Lung (tissue), 12 donors: ENCODE measurements around the gene TMEM150B. TPM values are rescaled to one million over a fixed set of nuclear protein-coding genes. Genes with fewer than 3 reads are reported as not detected.

Experiments
- ATAC-seq: fragments of 200-7000 bp; cut with Tn5 transposase; one replicate; pipeline ENCODE4 v1.9.1; 2020; ENCODE audit warnings: moderate number of reproducible peaks; ENCODE audit not compliant: insufficient read depth, low FRiP score
- DNase-seq, 3 donors: peaks; one replicate each; pipeline ENCODE4 v3.0.0-alpha.2; 2013 to 2017
- H3K27ac ChIP-seq, 2 donors: one replicate each; pipeline ENCODE4 v1.5.1; 2013; ENCODE audit warnings: mild to moderate bottlenecking in 2 of 2, moderate library complexity in 2 of 2, control low read depth in 1 of 2, inconsistent platforms in 1 of 2, low read depth in 1 of 2, low read length in 1 of 2
- H3K27me3 ChIP-seq, 3 donors: one replicate each; pipeline ENCODE4 v1.5.1; 2013; ENCODE audit warnings: low read length in 2 of 3; ENCODE audit not compliant: control insufficient read depth in 3 of 3, insufficient read depth in 3 of 3
- H3K36me3 ChIP-seq, 4 donors: one replicate each; pipeline ENCODE4 v1.5.1; 2013; ENCODE audit warnings: low read length in 4 of 4, mild to moderate bottlenecking in 1 of 4, moderate library complexity in 1 of 4; ENCODE audit not compliant: control insufficient read depth in 4 of 4, insufficient read depth in 4 of 4
- H3K4me1 ChIP-seq, 5 donors: one replicate each; pipeline ENCODE4 v1.5.1; 2013; ENCODE audit warnings: low read length in 5 of 5, mild to moderate bottlenecking in 2 of 5, moderate library complexity in 1 of 5; ENCODE audit not compliant: control insufficient read depth in 5 of 5, insufficient read depth in 5 of 5
- H3K4me3 ChIP-seq: one replicate; pipeline ENCODE4 v1.5.1; 2013; ENCODE audit warnings: mild to moderate bottlenecking, control low read depth, moderate library complexity
- H3K9ac ChIP-seq, 2 donors: one replicate each; pipeline ENCODE4 v1.5.1; 2013; ENCODE audit warnings: low read length in 2 of 2, control low read depth in 1 of 2; ENCODE audit not compliant: insufficient read depth in 1 of 2
- H3K9me3 ChIP-seq, 4 donors: one replicate each; pipeline ENCODE4 v1.5.1; 2013; ENCODE audit warnings: low read length in 3 of 4, mild to moderate bottlenecking in 1 of 4, moderate library complexity in 1 of 4; ENCODE audit not compliant: control insufficient read depth in 4 of 4, insufficient read depth in 3 of 4
- WGBS, 2 donors: extraction: QIAGEN DNeasy Blood & Tissue Kit; methylation state at CpG; one replicate each; pipeline ENCODE4 v1.1.7; 2013; 5-methylcytosine and 5-hydroxymethylcytosine counted together
- polyA plus RNA-seq, 2 donors: library from polyadenylated mRNA; stranded (reverse); fragments of 200-250 nt; gene quantifications; one replicate each; pipeline ENCODE4 v1.2.1, GENCODE V29; 2013
- total RNA-seq, 2 donors: library from RNA; depleted of rRNA in 1 of 2; stranded (reverse); fragments of >200 nt in 1 of 2; gene quantifications; one replicate each; pipeline ENCODE4 v1.2.1, GENCODE V29; 2014 to 2021
- TF ChIP-seq, protein P1 (sequence below): IDR thresholded peaks from 2 replicates; pipeline ENCODE4 v1.5.1; 2012; ENCODE audit warnings: mild to moderate bottlenecking; ENCODE audit errors: control extremely low read depth, extremely low read depth
- donor health status: control.
- donor health status: control.
- donor health status: Bipolar disorder and iron deficiency.
- donor health status: healthy.
- donor health status: DM: yes; HTN: yes; CAD: no.

The TMEM150B gene
- total and polyA plus RNA-seq, 4 donors = 2.3 to 23.0 (median 17.0) TPM

DNA sequence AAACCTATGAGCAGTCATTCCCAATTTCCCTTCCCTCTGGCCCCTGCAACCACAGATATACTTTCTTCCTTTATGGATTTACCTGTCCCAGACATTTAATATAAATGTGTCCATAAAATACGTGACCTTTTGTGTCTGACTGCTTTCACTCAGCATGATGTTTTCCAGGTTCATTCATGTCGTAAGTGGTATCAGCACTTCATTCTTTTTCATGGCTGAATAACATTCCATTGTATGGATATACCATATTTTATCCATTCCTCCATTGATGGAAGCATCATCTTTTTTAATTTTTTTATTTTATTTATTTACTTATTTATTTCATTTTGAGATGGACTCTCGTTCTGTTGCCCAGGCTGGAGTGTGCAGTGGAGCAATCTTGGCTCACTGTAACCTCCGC lies 58.3 kb downstream of the TMEM150B start:
- H3K9ac ChIP-seq = no peak overlapping the region
- DNase-seq (no peak), ATAC-seq (no peak)
- peaks cover 0 to 15% (median 9%) of the 10 kb centered on the region in 4 donors for H3K36me3 ChIP-seq
- no peaks in the 10 kb centered on the region for H3K27me3 ChIP-seq
- no peak overlapping the region for H3K27ac ChIP-seq
- no peak overlapping the region for H3K4me3 ChIP-seq
- H3K4me1 ChIP-seq = no peaks in the 10 kb centered on the region
- 99% methylated on average over 4 of the region's 4 CpGs for WGBS, 2 donors
- TF ChIP-seq, protein P1, sequence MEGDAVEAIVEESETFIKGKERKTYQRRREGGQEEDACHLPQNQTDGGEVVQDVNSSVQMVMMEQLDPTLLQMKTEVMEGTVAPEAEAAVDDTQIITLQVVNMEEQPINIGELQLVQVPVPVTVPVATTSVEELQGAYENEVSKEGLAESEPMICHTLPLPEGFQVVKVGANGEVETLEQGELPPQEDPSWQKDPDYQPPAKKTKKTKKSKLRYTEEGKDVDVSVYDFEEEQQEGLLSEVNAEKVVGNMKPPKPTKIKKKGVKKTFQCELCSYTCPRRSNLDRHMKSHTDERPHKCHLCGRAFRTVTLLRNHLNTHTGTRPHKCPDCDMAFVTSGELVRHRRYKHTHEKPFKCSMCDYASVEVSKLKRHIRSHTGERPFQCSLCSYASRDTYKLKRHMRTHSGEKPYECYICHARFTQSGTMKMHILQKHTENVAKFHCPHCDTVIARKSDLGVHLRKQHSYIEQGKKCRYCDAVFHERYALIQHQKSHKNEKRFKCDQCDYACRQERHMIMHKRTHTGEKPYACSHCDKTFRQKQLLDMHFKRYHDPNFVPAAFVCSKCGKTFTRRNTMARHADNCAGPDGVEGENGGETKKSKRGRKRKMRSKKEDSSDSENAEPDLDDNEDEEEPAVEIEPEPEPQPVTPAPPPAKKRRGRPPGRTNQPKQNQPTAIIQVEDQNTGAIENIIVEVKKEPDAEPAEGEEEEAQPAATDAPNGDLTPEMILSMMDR = no peak
- H3K9me3 ChIP-seq = no peaks in the 10 kb centered on the region

DNA sequence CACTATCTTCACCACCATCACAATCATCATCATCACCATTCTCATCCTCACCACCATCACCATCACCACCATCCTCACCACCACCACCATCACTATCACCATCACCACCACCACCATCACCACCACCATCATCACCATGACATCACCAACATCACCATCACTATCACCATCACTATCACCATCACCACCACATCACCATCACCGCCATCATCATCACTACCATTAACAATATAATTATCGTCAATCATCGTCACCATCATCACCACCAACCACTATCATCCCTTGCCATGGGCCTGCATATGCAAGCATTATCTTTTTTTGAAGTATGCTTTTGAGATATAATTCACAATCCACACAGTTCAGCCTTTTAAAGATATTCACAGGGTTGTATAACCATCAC lies 58.7 kb downstream of the TMEM150B start:
- Histone ChIP-seq H3K27ac (no peak overlapping the region), H3K4me1 (no peaks in the 10 kb centered on the region), H3K9me3 (no peaks in the 10 kb centered on the region), H3K36me3 (peaks cover 0 to 12% (median 8%) of the 10 kb centered on the region in 4 donors), H3K27me3 (no peaks in the 10 kb centered on the region), H3K9ac (no peak overlapping the region), H3K4me3 (no peak overlapping the region)
- 98% methylated on average over 3 of the region's 3 CpGs for WGBS, 2 donors
- DNase-seq (no peak), ATAC-seq (no peak)
- TF ChIP-seq, protein P1 = no peak

DNA sequence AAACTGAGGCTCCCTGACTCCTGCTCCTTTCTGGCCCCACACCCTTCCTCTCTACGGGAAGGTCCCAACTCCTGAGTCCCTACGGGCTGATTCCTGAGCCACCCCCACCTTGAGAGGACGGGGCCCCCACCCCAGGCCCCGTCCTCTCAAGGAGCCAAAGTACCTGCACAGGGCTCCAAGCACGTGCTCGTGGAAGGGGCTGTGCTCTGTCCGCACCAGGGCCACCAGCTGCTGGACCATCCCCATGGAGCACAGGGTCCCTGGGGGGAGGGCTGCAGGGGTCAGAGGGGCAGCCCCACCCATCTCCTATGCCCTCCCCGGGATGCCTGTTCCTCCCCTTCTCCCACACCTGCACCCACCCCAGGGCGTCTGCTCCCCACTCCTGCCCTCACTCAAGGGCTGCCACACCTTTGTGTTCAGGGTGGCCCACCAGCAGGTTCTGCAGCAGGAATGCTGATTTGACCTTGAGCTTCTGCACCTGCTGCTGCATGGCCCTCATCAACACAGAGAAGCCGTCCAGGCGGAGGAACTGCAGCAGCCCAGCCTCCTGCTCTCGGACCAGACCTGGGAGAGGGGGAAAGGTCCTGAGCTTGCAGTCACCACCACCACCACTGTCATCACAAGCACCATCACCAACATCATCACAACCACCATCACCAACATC lies 59.3 kb downstream of the TMEM150B start:
- no peak overlapping the region for H3K9ac ChIP-seq
- no peaks in the 10 kb centered on the region for H3K27me3 ChIP-seq
- no peaks in the 10 kb centered on the region for H3K4me1 ChIP-seq
- no peak for ATAC-seq
- no peaks in the 10 kb centered on the region for H3K9me3 ChIP-seq
- H3K36me3 ChIP-seq = peaks cover 0 to 11% (median 8%) of the 10 kb centered on the region in 4 donors
- no peak overlapping the region for H3K4me3 ChIP-seq
- H3K27ac ChIP-seq = no peak overlapping the region
- 94 to 95% methylated on average over 12 of the region's 12 CpGs for WGBS, 2 donors
- TF ChIP-seq, protein P1 = no peak
- no peak for DNase-seq

DNA sequence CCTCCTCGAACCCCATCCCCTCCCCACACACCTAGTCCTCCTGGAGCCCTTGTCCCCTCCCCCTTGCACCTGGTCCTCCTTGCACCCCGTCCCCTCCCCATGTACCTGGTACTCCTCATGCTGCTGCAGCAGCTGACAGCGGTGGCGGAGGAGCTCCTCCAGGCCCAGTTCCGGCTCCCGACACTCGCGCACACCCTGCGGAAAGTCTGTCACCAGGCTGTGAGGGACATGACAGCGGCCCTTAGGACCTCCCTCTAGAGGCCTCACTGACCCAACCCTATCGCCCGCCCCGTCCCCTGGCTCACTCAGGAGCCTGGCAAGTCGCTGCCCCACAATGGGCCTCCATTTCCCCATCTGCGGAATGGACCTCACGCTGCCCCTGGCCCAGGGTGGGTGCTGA lies 60.0 kb downstream of the TMEM150B start:
- no peaks in the 10 kb centered on the region for H3K9me3 ChIP-seq
- H3K9ac ChIP-seq = no peak overlapping the region
- H3K4me3 ChIP-seq = no peak overlapping the region
- WGBS, 2 donors = 93 to 95% methylated on average over 16 of the region's 16 CpGs
- no peak for ATAC-seq
- TF ChIP-seq, protein P1 = no peak
- H3K36me3 ChIP-seq = peaks cover 0 to 7% (median 2%) of the 10 kb centered on the region in 4 donors
- H3K27me3 ChIP-seq = no peaks in the 10 kb centered on the region
- peaks cover 0 to 1% (median 0%) of the 10 kb centered on the region in 5 donors for H3K4me1 ChIP-seq
- no peak overlapping the region for H3K27ac ChIP-seq
- no peak for DNase-seq
